B cell (primary cell): ENCODE results near the gene TRIM46. TPM values are rescaled to one million over a fixed set of nuclear protein-coding genes. Genes with fewer than 3 reads are reported as not detected.

Experiments used
- ATAC-seq: fragments of 200-7000 bp; cut with Tn5 transposase; one replicate; pipeline ENCODE4 v1.10.0; 2021; ENCODE audit warnings: low read depth, mild to moderate bottlenecking, moderate number of reproducible peaks, moderate library complexity
- CTCF ChIA-PET: fragments of 350-600 bp; sonication (Branson Sonifier 250); formaldehyde crosslinking; loops from one replicate; lab custom pipeline; 2021; ENCODE audit warnings: antibody characterized with exemption, inconsistent platforms; lab: Charles Lee
- POLR2A ChIA-PET: fragments of 350-600 bp; sonication (Branson Sonifier 250); formaldehyde crosslinking; loops from one replicate; lab custom pipeline; 2021; ENCODE audit warnings: antibody characterized with exemption; lab: Charles Lee
- DNase-seq: peaks from one replicate; pipeline ENCODE4 v3.0.0; 2013
- H2AFZ ChIP-seq: 2 replicates; pipeline ENCODE4 v1.6.1; 2012; ENCODE audit warnings: mild to moderate bottlenecking, low read depth, low read length; ENCODE audit not compliant: insufficient read depth, poor library complexity, severe bottlenecking
- H3K27ac ChIP-seq, 2 donors: 1 replicate in 1 of 2; 2 replicates in 1 of 2; pipeline ENCODE4 v1.5.1; 2012 to 2013; ENCODE audit warnings: low read length in 2 of 2, mild to moderate bottlenecking in 2 of 2, moderate library complexity in 1 of 2
- H3K27me3 ChIP-seq, 4 experiments: fragments of 200-600 bp in 1 of 4; sonication (generic) in 1 of 4; replicated peaks in 1 of 4; 1 replicate in 2 of 4; 2 replicates in 2 of 4; pipeline versions ENCODE4 v1.6.1 to v1.7.0; 2013 to 2016; ENCODE audit warnings: low read length in 3 of 4, mild to moderate bottlenecking in 2 of 4, mixed read lengths in 1 of 4, moderate library complexity in 1 of 4; ENCODE audit not compliant: insufficient read depth in 4 of 4, control insufficient read depth in 3 of 4; ENCODE audit errors: control extremely low read depth in 1 of 4
- H3K36me3 ChIP-seq, 2 experiments: replicated peaks in 1 of 2; 1 replicate in 1 of 2; 2 replicates in 1 of 2; pipeline versions ENCODE4 v1.6.1 to v1.7.1; 2013; ENCODE audit warnings: low read length in 1 of 2; ENCODE audit not compliant: insufficient read depth in 2 of 2, control insufficient read depth in 1 of 2; ENCODE audit errors: control extremely low read depth in 1 of 2, extremely low read depth in 1 of 2
- H3K4me1 ChIP-seq, 2 donors: fragments of 200-600 bp in 1 of 2; sonication (generic) in 1 of 2; 1 replicate in 1 of 2; 2 replicates in 1 of 2; pipeline versions ENCODE4 v1.5.1 to v1.6.1; 2013 to 2017; ENCODE audit warnings: low read length in 2 of 2; ENCODE audit not compliant: control insufficient read depth in 2 of 2, insufficient read depth in 2 of 2
- H3K4me2 ChIP-seq: replicated peaks from 2 replicates; pipeline ENCODE3; 2012; ENCODE audit warnings: mild to moderate bottlenecking, low read depth, low read length; ENCODE audit not compliant: poor library complexity, severe bottlenecking
- H3K4me3 ChIP-seq, 5 experiments: fragments of 200-600 bp in 1 of 5; sonication (generic) in 1 of 5; 1 replicate in 3 of 5; 2 replicates in 2 of 5; pipeline versions ENCODE4 v1.5.1 to v1.7.0; 2011 to 2016; ENCODE audit warnings: low read length in 4 of 5, mild to moderate bottlenecking in 4 of 5, low read depth in 2 of 5, control low read depth in 1 of 5, moderate library complexity in 1 of 5; ENCODE audit not compliant: insufficient read depth in 1 of 5; ENCODE audit errors: control extremely low read depth in 1 of 5, extremely low read depth in 1 of 5
- H3K79me2 ChIP-seq: fragments of 200-600 bp; sonication (generic); one replicate; pipeline ENCODE4 v1.6.0; 2016; ENCODE audit warnings: low read length; ENCODE audit not compliant: control insufficient read depth, insufficient read depth
- H3K9ac ChIP-seq: fragments of 200-600 bp; sonication (generic); 2 replicates; pipeline ENCODE4 v1.6.1; 2017; ENCODE audit warnings: mild to moderate bottlenecking, low read length, moderate library complexity
- H3K9me3 ChIP-seq, 3 donors: one replicate each; pipeline versions ENCODE4 v1.6.1 to v1.7.1; 2013; ENCODE audit warnings: low read length in 2 of 3; ENCODE audit not compliant: control insufficient read depth in 2 of 3, insufficient read depth in 1 of 3; ENCODE audit errors: control extremely low read depth in 1 of 3
- H4K20me1 ChIP-seq: 2 replicates; pipeline ENCODE4 v1.6.0; 2012; ENCODE audit warnings: mild to moderate bottlenecking, low read length; ENCODE audit not compliant: insufficient read depth, control insufficient read depth, poor library complexity, severe bottlenecking
- H3K27ac Mint-ChIP-seq: one replicate; pipeline ENCODE4 v1.8.0; 2021; ENCODE audit warnings: mixed read lengths
- H3K27me3 Mint-ChIP-seq: one replicate; pipeline ENCODE4 v1.8.0; 2021; ENCODE audit warnings: mixed read lengths
- H3K4me1 Mint-ChIP-seq: one replicate; pipeline ENCODE4 v1.8.0; 2021; ENCODE audit warnings: mixed read lengths
- H3K4me3 Mint-ChIP-seq: one replicate; pipeline ENCODE4 v1.8.0; 2021; ENCODE audit warnings: mixed read lengths
- H3K9me3 Mint-ChIP-seq: one replicate; pipeline ENCODE4 v1.8.0; 2022; ENCODE audit warnings: mixed read lengths; ENCODE audit not compliant: insufficient read depth
- EZH2 ChIP-seq: IDR thresholded peaks from 2 replicates; pipeline ENCODE4 v1.6.1; 2012; ENCODE audit warnings: borderline replicate concordance, low read depth, mild to moderate bottlenecking, moderate library complexity, low read length; ENCODE audit not compliant: insufficient read depth, poor library complexity, severe bottlenecking
- WGBS: methylation state at CpG from one replicate; pipeline ENCODE4 v1.1.5; 2013; ENCODE audit warnings: missing lambda C conversion rate; ENCODE audit not compliant: insufficient coverage; 5-methylcytosine and 5-hydroxymethylcytosine counted together
- intact Hi-C: fragments of 100-400 bp; cut with micrococcal nuclease; formaldehyde crosslinking; loops from one replicate; pipeline ENCODE4 v1.10.0; 2022
- polyA plus RNA-seq: library from polyadenylated mRNA; depleted of rRNA; stranded (reverse); fragments of >200 nt; gene quantifications from 2 replicates; pipeline ENCODE4 v1.2.3, GENCODE V29; 2012
- total RNA-seq, 2 donors: library from RNA; stranded (reverse); fragments of 120-200 nt in 1 of 2; gene quantifications; 1 replicate in 1 of 2; 2 replicates in 1 of 2; pipeline versions ENCODE4 v1.2.3 to v1.2.4, GENCODE V29; 2013 to 2022
- TF ChIP-seq, protein P1 (sequence below): fragments of 200-600 bp; IDR thresholded peaks from one replicate; pipeline ENCODE4 v1.8.0; 2022; ENCODE audit warnings: antibody characterized with exemption, mild to moderate bottlenecking

Gene TRIM46
- total and polyA plus RNA-seq, 2 donors (not counting 1 experiment from before 2014, with no cell fraction given): 2.6 to 3.4 TPM

DNA sequence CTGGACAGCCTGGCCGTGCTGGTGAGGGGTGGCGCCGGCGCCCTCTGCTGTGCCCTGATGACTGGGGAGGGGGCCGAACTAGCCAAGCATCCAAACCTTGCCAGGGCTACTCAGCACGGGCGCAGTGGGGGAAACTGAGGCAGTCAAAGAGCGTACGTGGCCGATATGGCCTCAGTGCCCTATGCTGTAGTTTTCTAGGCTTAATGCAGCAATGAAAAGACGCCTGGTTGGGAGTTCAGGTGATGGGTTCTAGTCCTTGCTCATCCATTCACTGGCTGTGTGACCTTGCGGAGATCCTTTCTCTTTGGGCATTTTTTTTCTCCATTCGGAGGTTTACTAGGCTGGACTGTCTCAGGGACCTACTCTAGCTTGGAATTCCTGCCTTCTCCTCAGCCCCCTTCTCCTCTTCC is 35.7 kb downstream of the TRIM46 start:
- H3K27ac ChIP-seq: peak overlapping the region; percentile 95 to 100
- ATAC-seq (no peak), DNase-seq (no peak)
- H3K79me2 ChIP-seq: no peaks in the 10 kb centered on the region
- no peaks in the 10 kb centered on the region for H4K20me1 ChIP-seq
- peak overlapping the region; percentile 80 for H2AFZ ChIP-seq
- Mint-ChIP-seq H3K4me1 (peaks cover 22% of the 10 kb centered on the region), H3K27me3 (no peaks in the 10 kb centered on the region), H3K4me3 (peak overlapping the region; percentile 81), H3K27ac (peak overlapping the region; percentile 88), H3K9me3 (no peaks in the 10 kb centered on the region)
- H3K9ac ChIP-seq: peak overlapping the region; percentile 99
- peak overlapping the region; percentile 95 for H3K4me2 ChIP-seq
- POLR2A ChIA-PET: interaction anchor here (0.6 to 3.7 kb wide), 5 partner anchors 12 to 293 kb away, joined by 3 to 47 read pairs (median 3); partner anchors contain the start of gene RUSC1
- H3K27me3 ChIP-seq: no peaks in the 10 kb centered on the region
- peak overlapping the region; percentile 67 to 94 (median 84) for H3K4me3 ChIP-seq
- H3K9me3 ChIP-seq: no peaks in the 10 kb centered on the region
- intact Hi-C loops: loop anchor here (2.0 to 5.0 kb wide), 2 partner anchors 17 to 383 kb away; no protein-coding TSS in a partner anchor
- 4% methylated on average over 13 of the region's 13 CpGs for WGBS
- H3K4me1 ChIP-seq: peaks cover 21 to 26% of the 10 kb centered on the region in 2 donors
- TF ChIP-seq, protein P1, sequence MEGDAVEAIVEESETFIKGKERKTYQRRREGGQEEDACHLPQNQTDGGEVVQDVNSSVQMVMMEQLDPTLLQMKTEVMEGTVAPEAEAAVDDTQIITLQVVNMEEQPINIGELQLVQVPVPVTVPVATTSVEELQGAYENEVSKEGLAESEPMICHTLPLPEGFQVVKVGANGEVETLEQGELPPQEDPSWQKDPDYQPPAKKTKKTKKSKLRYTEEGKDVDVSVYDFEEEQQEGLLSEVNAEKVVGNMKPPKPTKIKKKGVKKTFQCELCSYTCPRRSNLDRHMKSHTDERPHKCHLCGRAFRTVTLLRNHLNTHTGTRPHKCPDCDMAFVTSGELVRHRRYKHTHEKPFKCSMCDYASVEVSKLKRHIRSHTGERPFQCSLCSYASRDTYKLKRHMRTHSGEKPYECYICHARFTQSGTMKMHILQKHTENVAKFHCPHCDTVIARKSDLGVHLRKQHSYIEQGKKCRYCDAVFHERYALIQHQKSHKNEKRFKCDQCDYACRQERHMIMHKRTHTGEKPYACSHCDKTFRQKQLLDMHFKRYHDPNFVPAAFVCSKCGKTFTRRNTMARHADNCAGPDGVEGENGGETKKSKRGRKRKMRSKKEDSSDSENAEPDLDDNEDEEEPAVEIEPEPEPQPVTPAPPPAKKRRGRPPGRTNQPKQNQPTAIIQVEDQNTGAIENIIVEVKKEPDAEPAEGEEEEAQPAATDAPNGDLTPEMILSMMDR: no peak
- TF ChIP-seq EZH2: no peak
- CTCF ChIA-PET: interaction anchor here (0.6 to 8.7 kb wide), 8 partner anchors 10 to 119 kb away, joined by 3 to 189 read pairs (median 5); partner anchors contain the start of genes KRTCAP2 and TRIM46
- H3K36me3 ChIP-seq: peaks cover 0 to 3% of the 10 kb centered on the region in 2 experiments

DNA sequence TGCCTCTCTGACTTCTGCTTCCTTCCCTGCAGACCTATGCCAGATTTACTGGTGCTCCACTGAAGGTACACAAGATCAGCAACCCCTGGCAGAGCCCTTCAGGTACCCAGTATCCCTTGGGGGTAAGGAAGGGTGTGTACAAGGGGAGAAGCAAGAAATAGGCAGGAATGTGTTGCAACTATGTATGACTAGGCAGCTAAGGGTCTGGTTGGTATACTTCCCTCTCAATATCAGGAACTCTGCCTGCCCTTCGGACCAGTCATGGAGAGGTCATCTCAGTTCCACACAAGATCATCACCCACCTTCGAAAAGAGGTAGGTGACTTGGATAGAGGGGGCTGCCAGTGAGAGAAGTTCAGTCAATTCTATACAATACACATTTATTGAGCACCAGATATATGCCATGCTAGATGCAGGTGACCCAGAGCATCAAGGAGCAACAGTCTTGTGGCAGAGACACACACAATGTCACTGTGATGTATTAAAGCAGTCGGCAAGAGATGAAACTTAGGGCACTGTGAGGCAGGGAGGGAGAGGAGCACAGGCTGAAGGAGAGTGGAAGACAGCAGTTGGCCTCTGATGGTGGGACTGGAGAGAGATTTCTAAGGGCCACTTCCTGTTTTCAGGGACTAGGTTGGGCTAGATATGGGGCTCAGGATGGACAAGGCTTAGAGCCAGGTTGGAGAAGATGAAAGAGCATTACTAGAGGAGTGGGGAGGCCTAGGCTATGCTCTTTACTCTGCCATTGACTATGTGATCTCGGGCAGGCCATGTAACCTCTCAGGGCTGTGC is 36.9 kb downstream of the TRIM46 start:
- Histone ChIP-seq H3K9ac (no peak overlapping the region), H4K20me1 (no peaks in the 10 kb centered on the region), H3K4me2 (no peak overlapping the region)

More for the DNA sequence above, 36.9 kb downstream of the TRIM46 start:
- H3K9me3 Mint-ChIP-seq: no peaks in the 10 kb centered on the region
- no peak for DNase-seq
- no peak for TF ChIP-seq EZH2
- TF ChIP-seq, protein P1: no peak
- no peaks in the 10 kb centered on the region for H3K27me3 Mint-ChIP-seq
- H3K4me1 Mint-ChIP-seq: peaks cover 22% of the 10 kb centered on the region
- Histone ChIP-seq H3K4me1 (peaks cover 21 to 26% of the 10 kb centered on the region in 2 donors), H3K4me3 (peak overlapping the region in 1 of 5 experiments; percentile 61), H3K36me3 (peaks cover 0 to 3% of the 10 kb centered on the region in 2 experiments), H3K79me2 (no peaks in the 10 kb centered on the region), H3K27ac (no peak overlapping the region), H3K9me3 (no peaks in the 10 kb centered on the region), H3K27me3 (no peaks in the 10 kb centered on the region), H2AFZ (no peak overlapping the region)
- H3K4me3 Mint-ChIP-seq: peak overlapping the region; percentile 48
- 100% methylated on average over 2 of the region's 4 CpGs for WGBS
- intact Hi-C loops: no loop called here
- no peak for ATAC-seq
- ChIA-PET POLR2A (no interaction called here), CTCF (interaction anchor here (0.5 to 8.7 kb wide), 5 partner anchors 9 to 349 kb away, joined by 4 to 189 read pairs (median 5); no protein-coding TSS in a partner anchor)
- H3K27ac Mint-ChIP-seq: peak overlapping the region; percentile 32
